HepG2 (cell line): ENCODE data around the gene TAF6L. TPM values are rescaled to one million over a fixed set of nuclear protein-coding genes. Genes with fewer than 3 reads are reported as not detected.
A peak's percentile ranks its signal among the peaks of the same experiment; 100 is the strongest.

Experiments used
- ARHGAP35 ChIP-seq: sonication (generic); formaldehyde crosslinking; IDR thresholded peaks from 2 replicates; pipeline ENCODE4 v1.9.0; 2022; ENCODE audit warnings: mild to moderate bottlenecking, inconsistent platforms, moderate library complexity, missing genetic modification reagents, borderline replicate concordance
- ATRX ChIP-seq: sonication (generic); formaldehyde crosslinking; IDR thresholded peaks from 2 replicates; pipeline ENCODE4 v1.4.0; 2020; ENCODE audit warnings: missing genetic modification reagents, borderline replicate concordance
- CSRNP1 ChIP-seq: sonication (generic); formaldehyde crosslinking; IDR thresholded peaks from 2 replicates; pipeline ENCODE4 v1.8.1; 2023; ENCODE audit warnings: mild to moderate bottlenecking, missing genetic modification reagents
- DPF2 ChIP-seq: sonication (generic); formaldehyde crosslinking; IDR thresholded peaks from 2 replicates; pipeline ENCODE4 v1.4.0; 2020; ENCODE audit warnings: mild to moderate bottlenecking, low read depth, missing genetic modification reagents, borderline replicate concordance
- EZH2 ChIP-seq: conservative IDR thresholded peaks from 2 replicates; pipeline ENCODE4 v1.6.1; 2012; ENCODE audit warnings: mild to moderate bottlenecking, low read depth, low read length, moderate library complexity
- HMGA1 ChIP-seq: sonication (generic); formaldehyde crosslinking; conservative IDR thresholded peaks from 2 replicates; pipeline ENCODE4 v1.4.0; 2020; ENCODE audit warnings: missing genetic modification reagents
- HOXD1 ChIP-seq: sonication (generic); formaldehyde crosslinking; IDR thresholded peaks from 2 replicates; pipeline ENCODE4 v1.5.0; 2020; ENCODE audit warnings: missing genetic modification reagents
- KDM5B ChIP-seq: sonication (generic); formaldehyde crosslinking; IDR thresholded peaks from 2 replicates; pipeline ENCODE4 v1.4.0; 2020; ENCODE audit warnings: missing genetic modification reagents, mild to moderate bottlenecking, borderline replicate concordance
- KMT2B ChIP-seq: IDR thresholded peaks from 2 replicates; pipeline ENCODE4 v1.6.1; 2016; ENCODE audit warnings: missing genetic modification reagents, missing compliant biosample characterization
- MIER2 ChIP-seq: IDR thresholded peaks from 2 replicates; pipeline ENCODE4 v1.6.1; 2016; ENCODE audit warnings: missing biosample characterization, missing genetic modification reagents
- MIER3 ChIP-seq: IDR thresholded peaks from 2 replicates; pipeline ENCODE4 v1.6.1; 2016; ENCODE audit warnings: missing compliant biosample characterization, borderline replicate concordance
- NFE2L1 ChIP-seq: sonication (generic); formaldehyde crosslinking; IDR thresholded peaks from 2 replicates; pipeline ENCODE4 v1.4.0; 2020; ENCODE audit warnings: missing genetic modification reagents, mild to moderate bottlenecking, borderline replicate concordance
- NFRKB ChIP-seq: fragments of 450-650 bp; IDR thresholded peaks from 2 replicates; pipeline ENCODE4 v1.6.1; 2017
- NONO ChIP-seq, 2 experiments: fragments of 450-650 bp in 1 of 2; sonication (generic) in 1 of 2; formaldehyde crosslinking in 1 of 2; IDR thresholded peaks in 1 of 2; conservative IDR thresholded peaks in 1 of 2; 2 replicates each; pipeline versions ENCODE4 v1.6.1 to v1.8.0; 2017 to 2022; ENCODE audit warnings: mild to moderate bottlenecking in 1 of 2, missing genetic modification reagents in 1 of 2, moderate library complexity in 1 of 2
- SATB2 ChIP-seq: sonication (generic); formaldehyde crosslinking; IDR thresholded peaks from 2 replicates; pipeline ENCODE4 v1.5.0; 2020; ENCODE audit warnings: missing genetic modification reagents
- SIN3B ChIP-seq: fragments of 150-350 bp; IDR thresholded peaks from 2 replicates; pipeline ENCODE4 v1.6.1; 2014; ENCODE audit warnings: low read length
- TARDBP ChIP-seq: sonication (generic); formaldehyde crosslinking; IDR thresholded peaks from 2 replicates; pipeline ENCODE4 v1.8.0; 2022; ENCODE audit warnings: mild to moderate bottlenecking, missing genetic modification reagents
- TCF7 ChIP-seq: sonication (generic); IDR thresholded peaks from 2 replicates; pipeline ENCODE4 v1.6.1; 2016; ENCODE audit warnings: antibody characterized with exemption, low read depth
- ZKSCAN5 ChIP-seq: sonication (generic); formaldehyde crosslinking; IDR thresholded peaks from 2 replicates; pipeline ENCODE4 v1.5.1; 2020; ENCODE audit warnings: mild to moderate bottlenecking, missing genetic modification reagents
- ZNF10 ChIP-seq: sonication (generic); formaldehyde crosslinking; IDR thresholded peaks from 2 replicates; pipeline ENCODE4 v1.4.0; 2020; ENCODE audit warnings: mild to moderate bottlenecking, low read depth, missing genetic modification reagents, borderline replicate concordance
- ZNF234 ChIP-seq: sonication (generic); formaldehyde crosslinking; conservative IDR thresholded peaks from 2 replicates; pipeline ENCODE4 v1.5.1; 2020; ENCODE audit warnings: mild to moderate bottlenecking, missing genetic modification reagents
- ZNF253 ChIP-seq: sonication (generic); formaldehyde crosslinking; IDR thresholded peaks from 2 replicates; pipeline ENCODE4 v1.8.0; 2022; ENCODE audit warnings: mild to moderate bottlenecking, missing genetic modification reagents, borderline replicate concordance
- ZNF264 ChIP-seq: sonication (generic); formaldehyde crosslinking; IDR thresholded peaks from 2 replicates; pipeline ENCODE4 v1.4.0; 2020; ENCODE audit warnings: missing genetic modification reagents
- ZNF296 ChIP-seq: sonication (generic); formaldehyde crosslinking; conservative IDR thresholded peaks from 2 replicates; pipeline ENCODE4 v1.5.0; 2020; ENCODE audit warnings: mild to moderate bottlenecking, missing genetic modification reagents
- ZNF326 ChIP-seq: sonication (generic); formaldehyde crosslinking; IDR thresholded peaks from 2 replicates; pipeline ENCODE4 v1.4.0; 2020; ENCODE audit warnings: missing genetic modification reagents, borderline replicate concordance
- ZNF569 ChIP-seq: sonication (generic); formaldehyde crosslinking; IDR thresholded peaks from 2 replicates; pipeline ENCODE4 v1.5.0; 2020; ENCODE audit warnings: mild to moderate bottlenecking, missing genetic modification reagents, moderate library complexity, borderline replicate concordance
- ZNF572 ChIP-seq: sonication (generic); formaldehyde crosslinking; IDR thresholded peaks from 2 replicates; pipeline ENCODE4 v1.5.1; 2020; ENCODE audit warnings: mild to moderate bottlenecking, missing genetic modification reagents
- ZNF766 ChIP-seq: sonication (generic); formaldehyde crosslinking; IDR thresholded peaks from 2 replicates; pipeline ENCODE4 v1.5.0; 2020; ENCODE audit warnings: missing genetic modification reagents, borderline replicate concordance
- ZSCAN5A ChIP-seq: sonication (generic); formaldehyde crosslinking; IDR thresholded peaks from 2 replicates; pipeline ENCODE4 v1.8.0; 2022; ENCODE audit warnings: mild to moderate bottlenecking, missing genetic modification reagents, borderline replicate concordance
- polyA plus RNA-seq, 8 experiments: library from polyadenylated mRNA; depleted of rRNA in 3 of 8; stranded (reverse) in 7 of 8; unstranded in 1 of 8; fragments of >200 nt; fragmentation: Illumina TruSeq in 4 of 8; extraction: Trizol in 4 of 8; gene quantifications; 2 replicates each; pipeline versions ENCODE4 v1.2.1 to v1.2.3, GENCODE V29; 2011 to 2016; ENCODE audit warnings: low read depth in 4 of 8, missing spikeins in 1 of 8, mixed read lengths in 1 of 8; ENCODE audit not compliant: insufficient read depth in 1 of 8
- total RNA-seq, 5 experiments: library from RNA; depleted of rRNA; stranded (reverse); fragments of >200 nt; fragmentation: Illumina TruSeq; extraction: Trizol; gene quantifications; 2 replicates each; pipeline ENCODE4 v1.2.3, GENCODE V29; 2016; ENCODE audit warnings: low read depth in 1 of 5

The TAF6L gene
- total and polyA plus RNA-seq, 2 of the 13 experiments (the other 11 are each of a cell fraction or from before 2014, with no cell fraction given), result 12.6 to 19.4 TPM

- TF ChIP-seq KMT2B (CRISPR knock-in tag), result peak; percentile 89
- TF ChIP-seq ZNF234 (CRISPR knock-in tag), result 0 out of 2 replicates have a peak, but pooled peaks have one; percentile 69
- TF ChIP-seq EZH2, result no peak
- no peak for TF ChIP-seq NONO (IDR thresholded peaks at IDR 0.05)
- TF ChIP-seq NONO (CRISPR knock-in tag; conservative IDR thresholded peaks at IDR 0.05), result peak; percentile 83
- peak; percentile 65; the same call in 1 of the 2 replicates for TF ChIP-seq ZNF296 (CRISPR knock-in tag)
- no peak for TF ChIP-seq TCF7
- peak; percentile 88; the same call in 1 of the 2 replicates for TF ChIP-seq ZNF253 (CRISPR knock-in tag)
- TF ChIP-seq ZNF326, result peak; percentile 28; the same call in 1 of the 2 replicates
- TF ChIP-seq HMGA1 (CRISPR knock-in tag), result no peak
- peak; percentile 77 for TF ChIP-seq ARHGAP35 (CRISPR knock-in tag)
- TF ChIP-seq ZNF766 (CRISPR knock-in tag), result no peak
- TF ChIP-seq SIN3B, result peak; percentile 55; the same call in 1 of the 2 replicates
- TF ChIP-seq HOXD1 (CRISPR knock-in tag), result no peak
- TF ChIP-seq KDM5B (CRISPR knock-in tag), result peak; percentile 89; the same call in 1 of the 2 replicates
- TF ChIP-seq SATB2 (CRISPR knock-in tag), result no peak
- TF ChIP-seq MIER2 (CRISPR knock-in tag), result peak; percentile 43; the same call in 1 of the 2 replicates
- TF ChIP-seq CSRNP1 (CRISPR knock-in tag), result peak; percentile 91; the same call in 1 of the 2 replicates
- peak; percentile 73; the same call in 1 of the 2 replicates for TF ChIP-seq MIER3 (CRISPR knock-in tag)
- TF ChIP-seq ATRX (CRISPR knock-in tag), result no peak
- peak; percentile 66; the same call in 1 of the 2 replicates for TF ChIP-seq TARDBP (CRISPR knock-in tag)
- no peak for TF ChIP-seq ZNF10 (CRISPR knock-in tag)
- peak; percentile 68; the same call in 1 of the 2 replicates for TF ChIP-seq ZNF572 (CRISPR knock-in tag)
- no peak for TF ChIP-seq ZNF264
- TF ChIP-seq ZKSCAN5, result no peak
- TF ChIP-seq NFE2L1 (CRISPR knock-in tag), result peak; percentile 47; the same call in 1 of the 2 replicates
- peak; percentile 72; the same call in 1 of the 2 replicates for TF ChIP-seq ZSCAN5A (CRISPR knock-in tag)
- TF ChIP-seq NFRKB, result no peak
- TF ChIP-seq ZNF569 (CRISPR knock-in tag), result no peak
- TF ChIP-seq DPF2 (CRISPR knock-in tag), result no peak
Observed at GRCh38 chr11:62791501-62792201, 20.5 kb downstream of the TAF6L start, which contains the start of gene TMEM223 (continued).
